ENCODE measurements around the gene LCE1E.

- TF ChIP-seq CTCF (IDR thresholded peaks at IDR 0.05) (no peak), POLR2A (IDR thresholded peaks at IDR 0.05) (no peak)
Measured at GRCh38 chr1:152757747-152758146, 28.3 kb upstream of the LCE1E start, which contains the start of gene KPRP.

Data from body of pancreas (tissue), 4 donors.